ENCODE results near the gene EMC8.

EMC8 gene

GRCh38 chr16:85845266-85845665, 45.9 kb upstream of the EMC8 start:
- no peak overlapping the region for H3K4me3 Mint-ChIP-seq
- peaks cover 63% of the 10 kb centered on the region for H3K27me3 Mint-ChIP-seq (ENCODE audit: low read depth)
- H3K9me3 Mint-ChIP-seq = peaks cover 7% of the 10 kb centered on the region
- H3K27ac Mint-ChIP-seq = peak overlapping the region in 1 of 3 experiments; percentile 1
- H3K4me1 Mint-ChIP-seq = peaks cover 16% of the 10 kb centered on the region
- no peaks in the 10 kb centered on the region for H3K36me3 Mint-ChIP-seq (ENCODE audit: low read depth)
- TF ChIP-seq CTCF (IDR thresholded peaks at IDR 0.05; ENCODE audit: unreplicated experiment in 3 of 3) = no peak

GRCh38 chr16:85844786-85845185, 45.4 kb upstream of the EMC8 start:
- H3K27me3 Mint-ChIP-seq (ENCODE audit: low read depth) = peaks cover 58% of the 10 kb centered on the region
- H3K36me3 Mint-ChIP-seq (ENCODE audit: low read depth) = no peaks in the 10 kb centered on the region
- peaks cover 7% of the 10 kb centered on the region for H3K9me3 Mint-ChIP-seq
- no peak overlapping the region for H3K4me3 Mint-ChIP-seq
- TF ChIP-seq CTCF (IDR thresholded peaks at IDR 0.05; ENCODE audit: unreplicated experiment in 3 of 3) = no peak
- peaks cover 16% of the 10 kb centered on the region for H3K4me1 Mint-ChIP-seq
- H3K27ac Mint-ChIP-seq = peak overlapping the region in 1 of 3 experiments; percentile 1

- H3K9me3 Mint-ChIP-seq = peaks cover 7% of the 10 kb centered on the region
- no peak overlapping the region for H3K27ac Mint-ChIP-seq
- no peak overlapping the region for H3K4me3 Mint-ChIP-seq
- peaks cover 59% of the 10 kb centered on the region for H3K27me3 Mint-ChIP-seq (ENCODE audit: low read depth)
- peaks cover 16% of the 10 kb centered on the region for H3K4me1 Mint-ChIP-seq
- TF ChIP-seq CTCF (IDR thresholded peaks at IDR 0.05; ENCODE audit: unreplicated experiment in 3 of 3) = no peak
- no peaks in the 10 kb centered on the region for H3K36me3 Mint-ChIP-seq (ENCODE audit: low read depth)
Measured at GRCh38 chr16:85844169-85844481, 44.8 kb upstream of the EMC8 start.

- peaks cover 7% of the 10 kb centered on the region for H3K9me3 Mint-ChIP-seq
- H3K4me1 Mint-ChIP-seq = peaks cover 16% of the 10 kb centered on the region
- H3K27ac Mint-ChIP-seq = no peak overlapping the region
- H3K27me3 Mint-ChIP-seq (ENCODE audit: low read depth) = peaks cover 62% of the 10 kb centered on the region
- no peak for TF ChIP-seq CTCF (IDR thresholded peaks at IDR 0.05; ENCODE audit: unreplicated experiment in 3 of 3)
- H3K36me3 Mint-ChIP-seq (ENCODE audit: low read depth) = no peaks in the 10 kb centered on the region
- H3K4me3 Mint-ChIP-seq = no peak overlapping the region
Measured at GRCh38 chr16:85843471-85844168, 44.3 kb upstream of the EMC8 start.

GRCh38 chr16:85842848-85843247, 43.5 kb upstream of the EMC8 start:
- peaks cover 7% of the 10 kb centered on the region for H3K9me3 Mint-ChIP-seq
- peaks cover 16% of the 10 kb centered on the region for H3K4me1 Mint-ChIP-seq
- TF ChIP-seq CTCF (IDR thresholded peaks at IDR 0.05; ENCODE audit: unreplicated experiment in 3 of 3) = no peak

GRCh38 chr16:85842435-85842834, 43.1 kb upstream of the EMC8 start:
- Mint-ChIP-seq H3K27me3 (ENCODE audit: low read depth) (peaks cover 63% of the 10 kb centered on the region), H3K9me3 (peaks cover 7% of the 10 kb centered on the region), H3K4me3 (no peak overlapping the region), H3K36me3 (ENCODE audit: low read depth) (no peaks in the 10 kb centered on the region), H3K4me1 (peaks cover 16% of the 10 kb centered on the region), H3K27ac (no peak overlapping the region)
- TF ChIP-seq CTCF (IDR thresholded peaks at IDR 0.05; ENCODE audit: unreplicated experiment in 3 of 3) = no peak

More at GRCh38 chr16:85842848-85843247, 43.5 kb upstream of the EMC8 start:
- no peak overlapping the region for H3K4me3 Mint-ChIP-seq
- no peak overlapping the region for H3K27ac Mint-ChIP-seq
- H3K27me3 Mint-ChIP-seq (ENCODE audit: low read depth) = peaks cover 66% of the 10 kb centered on the region
- H3K36me3 Mint-ChIP-seq (ENCODE audit: low read depth) = no peaks in the 10 kb centered on the region

Measured in nephron (organoid).